ENCODE measurements around the gene DZIP3. TPM values are rescaled to one million over a fixed set of nuclear protein-coding genes. Genes with fewer than 3 reads are reported as not detected.

Gene DZIP3
- total RNA-seq, 1 donor from 2014 or later: 44.3 TPM

- TF ChIP-seq, protein P1, sequence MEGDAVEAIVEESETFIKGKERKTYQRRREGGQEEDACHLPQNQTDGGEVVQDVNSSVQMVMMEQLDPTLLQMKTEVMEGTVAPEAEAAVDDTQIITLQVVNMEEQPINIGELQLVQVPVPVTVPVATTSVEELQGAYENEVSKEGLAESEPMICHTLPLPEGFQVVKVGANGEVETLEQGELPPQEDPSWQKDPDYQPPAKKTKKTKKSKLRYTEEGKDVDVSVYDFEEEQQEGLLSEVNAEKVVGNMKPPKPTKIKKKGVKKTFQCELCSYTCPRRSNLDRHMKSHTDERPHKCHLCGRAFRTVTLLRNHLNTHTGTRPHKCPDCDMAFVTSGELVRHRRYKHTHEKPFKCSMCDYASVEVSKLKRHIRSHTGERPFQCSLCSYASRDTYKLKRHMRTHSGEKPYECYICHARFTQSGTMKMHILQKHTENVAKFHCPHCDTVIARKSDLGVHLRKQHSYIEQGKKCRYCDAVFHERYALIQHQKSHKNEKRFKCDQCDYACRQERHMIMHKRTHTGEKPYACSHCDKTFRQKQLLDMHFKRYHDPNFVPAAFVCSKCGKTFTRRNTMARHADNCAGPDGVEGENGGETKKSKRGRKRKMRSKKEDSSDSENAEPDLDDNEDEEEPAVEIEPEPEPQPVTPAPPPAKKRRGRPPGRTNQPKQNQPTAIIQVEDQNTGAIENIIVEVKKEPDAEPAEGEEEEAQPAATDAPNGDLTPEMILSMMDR (IDR thresholded peaks at IDR 0.05; ENCODE audit: partially characterized antibody, unreplicated experiment): no peak
- Mint-ChIP-seq H3K36me3 (ENCODE audit: unreplicated experiment) (no peaks in the 10 kb centered on the region), H3K4me1 (ENCODE audit: low read depth, unreplicated experiment) (no peaks in the 10 kb centered on the region), H3K27me3 (ENCODE audit: unreplicated experiment) (no peaks in the 10 kb centered on the region), H3K9me3 (ENCODE audit: unreplicated experiment) (no peaks in the 10 kb centered on the region), H3K27ac (ENCODE audit: unreplicated experiment) (no peak overlapping the region), H3K4me3 (ENCODE audit: unreplicated experiment) (no peak overlapping the region)
- DNase-seq: no peak
Measured at GRCh38 chr3:108736821-108737220, 147.3 kb downstream of the DZIP3 start.

DNA sequence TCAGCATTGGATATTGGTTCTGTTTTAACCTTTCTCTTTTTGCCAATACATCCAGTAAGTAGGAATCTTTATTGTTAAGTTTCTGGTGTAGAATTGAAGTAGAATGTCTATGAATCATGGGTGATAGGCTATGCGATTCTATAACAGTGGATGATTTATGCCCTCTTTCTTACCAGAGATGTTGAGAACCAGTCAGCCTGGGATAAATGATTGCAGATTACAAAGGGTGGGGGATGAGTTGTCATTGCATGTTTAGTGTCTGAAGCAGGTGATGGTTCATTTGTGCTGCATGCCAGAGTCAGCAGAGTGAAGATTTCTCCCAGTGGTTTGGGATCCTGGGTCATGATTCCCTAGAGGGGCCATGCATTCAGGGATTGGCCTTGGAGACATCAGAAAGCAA, 153.4 kb downstream of the DZIP3 start:
- no peak for DNase-seq
- no peaks in the 10 kb centered on the region for H3K4me1 Mint-ChIP-seq (ENCODE audit: low read depth, unreplicated experiment)
- no peaks in the 10 kb centered on the region for H3K27me3 Mint-ChIP-seq (ENCODE audit: unreplicated experiment)
- H3K27ac Mint-ChIP-seq (ENCODE audit: unreplicated experiment): no peak overlapping the region
- TF ChIP-seq, protein P1 (IDR thresholded peaks at IDR 0.05; ENCODE audit: partially characterized antibody, unreplicated experiment): no peak
- H3K9me3 Mint-ChIP-seq (ENCODE audit: unreplicated experiment): no peaks in the 10 kb centered on the region
- H3K36me3 Mint-ChIP-seq (ENCODE audit: unreplicated experiment): no peaks in the 10 kb centered on the region
- H3K4me3 Mint-ChIP-seq (ENCODE audit: unreplicated experiment): no peak overlapping the region

Other genes starting within 250 kb of the DZIP3 start
- gene MYH15, start 79.1 kb upstream of the DZIP3 start, total RNA-seq (ENCODE audit: unreplicated experiment): 1.0 TPM
- gene CIP2A, start 284 bp upstream of the DZIP3 start, total RNA-seq (ENCODE audit: unreplicated experiment): 8.2 TPM
- not detected for gene RETNLB, start 167.7 kb downstream of the DZIP3 start, total RNA-seq (ENCODE audit: unreplicated experiment)
- gene TRAT1, start 233.1 kb downstream of the DZIP3 start, total RNA-seq (ENCODE audit: unreplicated experiment): not detected